GM12891 (cell line): Measurements from ENCODE around the gene GABBR2.

Experiments
- PAX5 ChIP-seq: IDR thresholded peaks from 2 replicates; pipeline ENCODE4 v1.6.1; 2011; ENCODE audit warnings: low read length, moderate library complexity, mild to moderate bottlenecking; ENCODE audit not compliant: insufficient read depth, severe bottlenecking
- POLR2A ChIP-seq: IDR thresholded peaks from 2 replicates; pipeline ENCODE4 v1.6.1; 2011; ENCODE audit warnings: low read depth, low read length, control low read depth
- POLR2AphosphoS5 ChIP-seq: IDR thresholded peaks from 2 replicates; pipeline ENCODE4 v1.6.1; 2011; ENCODE audit warnings: low read depth, low read length, control low read depth
- POU2F2 ChIP-seq: IDR thresholded peaks from 2 replicates; pipeline ENCODE4 v1.6.1; 2011; ENCODE audit warnings: low read depth, mild to moderate bottlenecking, control low read depth, low read length, moderate library complexity
- SPI1 ChIP-seq: IDR thresholded peaks from 2 replicates; pipeline ENCODE4 v1.6.1; 2011; ENCODE audit warnings: low read depth, low read length, control low read depth
- TAF1 ChIP-seq: IDR thresholded peaks from 2 replicates; pipeline ENCODE4 v1.6.1; 2011; ENCODE audit warnings: low read depth, low read length, control low read depth

DNA sequence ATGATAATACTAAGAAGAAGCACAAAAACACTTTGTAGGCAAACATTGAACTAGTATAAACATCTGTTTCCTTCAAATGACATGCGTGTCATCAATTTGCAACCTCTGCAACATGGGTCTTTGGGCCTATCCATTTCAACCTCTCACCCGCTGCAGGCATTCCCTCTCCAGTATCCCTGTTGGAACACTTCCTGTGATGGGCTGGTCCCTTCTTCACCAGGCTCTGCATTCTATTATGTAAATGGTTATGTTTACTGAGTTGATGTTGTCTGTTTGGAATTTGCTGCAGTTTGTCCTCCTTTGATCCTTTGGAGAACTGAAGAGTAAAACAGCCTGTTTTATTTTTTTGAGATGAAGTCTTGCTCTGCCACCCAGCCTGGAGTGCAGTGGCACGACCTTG, 436.7 kb downstream of the GABBR2 start:
- TF ChIP-seq POLR2A (no peak), POLR2AphosphoS5 (no peak), TAF1 (no peak), PAX5 (no peak), POU2F2 (no peak), SPI1 (no peak)
